ENCODE measurements around the gene COPS2. TPM values are rescaled to one million over a fixed set of nuclear protein-coding genes. Genes with fewer than 3 reads are reported as not detected.
"Not testable (repeated sequence)": the region's sequence is repeated elsewhere in the genome, so short reads cannot be mapped to it uniquely, and the experiment has no call there.

COPS2 gene
- total RNA-seq, 1 donor from 2014 or later, result 32.9 TPM

DNA sequence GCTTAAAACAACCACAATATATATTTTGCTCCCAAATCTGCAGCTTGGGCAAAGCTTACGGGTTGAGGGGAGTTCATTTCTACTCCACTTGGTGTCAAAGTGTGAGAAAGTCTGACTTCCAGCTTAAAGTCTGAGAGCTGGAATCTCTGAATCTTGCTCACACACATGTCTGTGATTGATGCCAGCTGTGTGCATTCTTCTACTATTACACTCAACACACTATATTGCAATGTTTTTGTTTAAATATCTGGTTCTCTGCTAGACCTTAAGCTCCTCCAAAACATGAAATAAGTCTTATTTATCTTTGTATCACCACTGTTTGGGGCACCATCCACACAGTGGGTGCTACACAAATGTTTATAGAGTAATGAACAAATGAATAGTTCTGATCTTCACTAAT lies 72.4 kb downstream of the COPS2 start:
- Histone ChIP-seq H3K4me3 (ENCODE audit: low read depth, low read length) (no peak overlapping the region), H3K36me3 (ENCODE audit: control insufficient read depth, insufficient read depth, low read length) (no peaks in the 10 kb centered on the region), H3K27me3 (ENCODE audit: control insufficient read depth, insufficient read depth, low read length) (no peaks in the 10 kb centered on the region)
- DNase-seq (ENCODE audit: low read depth) (no peak), FAIRE-seq (no peak)
- TF ChIP-seq, protein P1, sequence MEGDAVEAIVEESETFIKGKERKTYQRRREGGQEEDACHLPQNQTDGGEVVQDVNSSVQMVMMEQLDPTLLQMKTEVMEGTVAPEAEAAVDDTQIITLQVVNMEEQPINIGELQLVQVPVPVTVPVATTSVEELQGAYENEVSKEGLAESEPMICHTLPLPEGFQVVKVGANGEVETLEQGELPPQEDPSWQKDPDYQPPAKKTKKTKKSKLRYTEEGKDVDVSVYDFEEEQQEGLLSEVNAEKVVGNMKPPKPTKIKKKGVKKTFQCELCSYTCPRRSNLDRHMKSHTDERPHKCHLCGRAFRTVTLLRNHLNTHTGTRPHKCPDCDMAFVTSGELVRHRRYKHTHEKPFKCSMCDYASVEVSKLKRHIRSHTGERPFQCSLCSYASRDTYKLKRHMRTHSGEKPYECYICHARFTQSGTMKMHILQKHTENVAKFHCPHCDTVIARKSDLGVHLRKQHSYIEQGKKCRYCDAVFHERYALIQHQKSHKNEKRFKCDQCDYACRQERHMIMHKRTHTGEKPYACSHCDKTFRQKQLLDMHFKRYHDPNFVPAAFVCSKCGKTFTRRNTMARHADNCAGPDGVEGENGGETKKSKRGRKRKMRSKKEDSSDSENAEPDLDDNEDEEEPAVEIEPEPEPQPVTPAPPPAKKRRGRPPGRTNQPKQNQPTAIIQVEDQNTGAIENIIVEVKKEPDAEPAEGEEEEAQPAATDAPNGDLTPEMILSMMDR (IDR thresholded peaks at IDR 0.05; ENCODE audit: insufficient read depth, low read length, severe bottlenecking), result no peak

GRCh38 chr15:49079340-49080039 lies 75.9 kb downstream of the COPS2 start:
- TF ChIP-seq, protein P1 (IDR thresholded peaks at IDR 0.05; ENCODE audit: insufficient read depth, low read length, severe bottlenecking), result no peak
- FAIRE-seq, result no peak
- no peak for DNase-seq (ENCODE audit: low read depth)
- H3K36me3 ChIP-seq (ENCODE audit: control insufficient read depth, insufficient read depth, low read length), result no peaks in the 10 kb centered on the region
- no peak overlapping the region for H3K4me3 ChIP-seq (ENCODE audit: low read depth, low read length)
- H3K27me3 ChIP-seq (ENCODE audit: control insufficient read depth, insufficient read depth, low read length), result no peaks in the 10 kb centered on the region

- no peaks in the 10 kb centered on the region for H3K36me3 ChIP-seq (ENCODE audit: control insufficient read depth, insufficient read depth, low read length)
- no peak for DNase-seq (ENCODE audit: low read depth)
- H3K27me3 ChIP-seq (ENCODE audit: control insufficient read depth, insufficient read depth, low read length), result no peaks in the 10 kb centered on the region
- TF ChIP-seq, protein P1 (IDR thresholded peaks at IDR 0.05; ENCODE audit: insufficient read depth, low read length, severe bottlenecking), result no peak
- FAIRE-seq, result no peak
- H3K4me3 ChIP-seq (ENCODE audit: low read depth, low read length), result no peak overlapping the region
These were observed 79.5 kb downstream of the COPS2 start for GRCh38 chr15:49075881-49076280.

GRCh38 chr15:49074589-49075287 lies 80.7 kb downstream of the COPS2 start:
- not testable (repeated sequence) for DNase-seq (ENCODE audit: low read depth); H3K4me3 ChIP-seq (ENCODE audit: low read depth, low read length); H3K27me3 ChIP-seq (ENCODE audit: control insufficient read depth, insufficient read depth, low read length); H3K36me3 ChIP-seq (ENCODE audit: control insufficient read depth, insufficient read depth, low read length); FAIRE-seq

Other genes with a start within 250 kb of the COPS2 start
- under 0.01 and 0.26 TPM in 2 replicates for gene SHC4, start 191.7 kb downstream of the COPS2 start, total RNA-seq
- 9.0 and 13.8 TPM in 2 replicates for gene SECISBP2L, start 109.2 kb downstream of the COPS2 start, total RNA-seq
- 51.2 and 67.9 TPM in 2 replicates for gene GALK2, start 14.6 kb upstream of the COPS2 start, total RNA-seq

Data from bronchial epithelial cell (primary cell).